Bronchial epithelial cell (primary cell): ENCODE results near the gene AHR. TPM values are rescaled to one million over a fixed set of nuclear protein-coding genes. Genes with fewer than 3 reads are reported as not detected.
"Not testable (repeated sequence)": the region's sequence is repeated elsewhere in the genome, so short reads cannot be mapped to it uniquely, and the experiment has no call there.

Source experiments
- DNase-seq: peaks from one replicate; pipeline ENCODE4 v3.0.0-alpha.2; 2010; ENCODE audit warnings: low read depth
- FAIRE-seq: peaks from 2 replicates; lab custom pipeline; 2011; peaks lifted over from hg19 to GRCh38; lab: Jason Lieb, UNC
- H3K27me3 ChIP-seq: 2 replicates; pipeline ENCODE4 v1.5.1; 2011; ENCODE audit warnings: low read length; ENCODE audit not compliant: control insufficient read depth, insufficient read depth
- H3K36me3 ChIP-seq: 2 replicates; pipeline ENCODE4 v1.5.1; 2011; ENCODE audit warnings: low read length; ENCODE audit not compliant: control insufficient read depth, insufficient read depth
- H3K4me3 ChIP-seq: 2 replicates; pipeline ENCODE4 v1.5.1; 2011; ENCODE audit warnings: mild to moderate bottlenecking, low read depth, low read length, control low read depth
- CTCF ChIP-seq: IDR thresholded peaks from 2 replicates; pipeline ENCODE4 v1.5.1; 2011; ENCODE audit warnings: mild to moderate bottlenecking, moderate library complexity, low read length, control low read depth, inconsistent platforms; ENCODE audit not compliant: insufficient read depth, severe bottlenecking
- total RNA-seq: library from RNA; depleted of rRNA; stranded (reverse); fragments of >200 nt; gene quantifications from 2 replicates; pipeline ENCODE4 v1.2.1, GENCODE V29; 2014

Gene AHR
- total RNA-seq, 1 donor from 2014 or later = 85.6 TPM

GRCh38 chr7:17392846-17393245 lies 94.4 kb downstream of the AHR start:
- TF ChIP-seq CTCF = no peak
- FAIRE-seq = no peak

GRCh38 chr7:17394563-17394962 lies 96.1 kb downstream of the AHR start:
- not testable (repeated sequence) for H3K4me3 ChIP-seq, FAIRE-seq, H3K27me3 ChIP-seq, DNase-seq, H3K36me3 ChIP-seq

More at GRCh38 chr7:17392846-17393245, 94.4 kb downstream of the AHR start:
- no peak for DNase-seq
- H3K4me3 ChIP-seq = no peak overlapping the region
- H3K27me3 ChIP-seq = no peaks in the 10 kb centered on the region
- H3K36me3 ChIP-seq = no peaks in the 10 kb centered on the region
